CD4-positive, alpha-beta T cell treated with Interleukin-6 at 100 ng/mL for 8 hours (primary cell): Measurements from ENCODE around the gene TNRC6A.
"Not testable (repeated sequence)": the region's sequence is repeated elsewhere in the genome, so short reads cannot be mapped to it uniquely, and the experiment has no call there.

ENCODE experiments used
- DNase-seq: peaks from one replicate; pipeline ENCODE4 v3.0.0-alpha.2; 2020; ENCODE audit warnings: mixed read lengths, low spot score

Gene TNRC6A

GRCh38 chr16:24815021-24815420 lies 85.6 kb downstream of the TNRC6A start:
- no peak for DNase-seq

GRCh38 chr16:24816688-24817087 lies 87.2 kb downstream of the TNRC6A start:
- no peak for DNase-seq

- no peak for DNase-seq
Measured at GRCh38 chr16:24819462-24820040, 90.1 kb downstream of the TNRC6A start.

GRCh38 chr16:24820522-24820921 lies 91.1 kb downstream of the TNRC6A start:
- no peak for DNase-seq

- no peak for DNase-seq
Measured at GRCh38 chr16:24821129-24821528, 91.7 kb downstream of the TNRC6A start.

- DNase-seq, result no peak
Measured at GRCh38 chr16:24822542-24822941, 93.1 kb downstream of the TNRC6A start.

DNA sequence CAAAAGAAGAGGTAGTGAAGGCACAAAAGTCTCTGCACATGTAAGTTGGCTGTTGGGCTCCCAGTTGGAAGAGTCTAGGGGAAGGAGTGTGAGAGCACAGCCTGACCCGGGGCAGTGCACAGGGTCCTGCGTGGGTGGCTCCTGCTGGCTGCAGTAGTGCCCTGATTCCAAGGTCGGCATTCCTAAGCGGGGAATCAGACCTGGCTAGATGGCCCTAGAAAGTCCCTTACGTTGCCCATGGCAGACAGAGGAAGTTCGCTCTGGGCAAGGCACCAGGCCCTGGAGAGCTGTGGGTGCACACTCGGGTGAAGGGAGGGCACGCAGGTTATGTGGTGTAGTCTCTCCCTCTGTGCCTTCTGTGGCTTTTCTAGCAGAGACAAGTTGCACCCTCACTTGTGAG lies 93.5 kb downstream of the TNRC6A start:
- no peak for DNase-seq

- no peak for DNase-seq
Measured at GRCh38 chr16:24825696-24826095, 96.2 kb downstream of the TNRC6A start.

DNA sequence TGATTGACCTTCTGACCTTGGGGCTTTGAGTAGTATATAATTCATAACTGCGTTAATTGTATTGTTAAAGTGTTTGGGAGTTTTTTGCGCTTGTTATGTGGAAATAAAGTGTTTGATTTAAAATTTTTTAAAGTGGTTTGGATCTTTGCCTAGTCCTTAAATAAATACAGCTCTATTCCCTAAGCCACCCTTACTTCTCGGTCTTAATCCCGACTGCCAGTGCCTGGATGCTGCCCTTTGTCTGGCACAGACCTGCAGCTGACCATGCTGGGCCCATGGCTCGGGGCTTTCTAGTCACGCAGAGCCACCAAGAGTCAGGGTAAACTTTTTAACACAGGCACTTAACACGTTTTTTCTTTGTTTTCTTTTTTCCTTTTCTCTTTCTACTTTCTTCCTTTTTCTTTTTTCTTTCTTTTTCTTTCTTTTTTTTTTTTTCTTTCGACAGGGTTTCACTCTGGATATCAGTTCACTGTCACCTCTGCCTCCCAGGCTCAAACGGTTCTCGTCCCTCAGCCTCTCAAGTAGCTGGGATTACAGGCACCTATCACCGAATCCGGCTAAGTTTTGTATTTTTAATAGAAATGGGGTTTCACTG lies 96.7 kb downstream of the TNRC6A start:
- DNase-seq, result no peak

DNA sequence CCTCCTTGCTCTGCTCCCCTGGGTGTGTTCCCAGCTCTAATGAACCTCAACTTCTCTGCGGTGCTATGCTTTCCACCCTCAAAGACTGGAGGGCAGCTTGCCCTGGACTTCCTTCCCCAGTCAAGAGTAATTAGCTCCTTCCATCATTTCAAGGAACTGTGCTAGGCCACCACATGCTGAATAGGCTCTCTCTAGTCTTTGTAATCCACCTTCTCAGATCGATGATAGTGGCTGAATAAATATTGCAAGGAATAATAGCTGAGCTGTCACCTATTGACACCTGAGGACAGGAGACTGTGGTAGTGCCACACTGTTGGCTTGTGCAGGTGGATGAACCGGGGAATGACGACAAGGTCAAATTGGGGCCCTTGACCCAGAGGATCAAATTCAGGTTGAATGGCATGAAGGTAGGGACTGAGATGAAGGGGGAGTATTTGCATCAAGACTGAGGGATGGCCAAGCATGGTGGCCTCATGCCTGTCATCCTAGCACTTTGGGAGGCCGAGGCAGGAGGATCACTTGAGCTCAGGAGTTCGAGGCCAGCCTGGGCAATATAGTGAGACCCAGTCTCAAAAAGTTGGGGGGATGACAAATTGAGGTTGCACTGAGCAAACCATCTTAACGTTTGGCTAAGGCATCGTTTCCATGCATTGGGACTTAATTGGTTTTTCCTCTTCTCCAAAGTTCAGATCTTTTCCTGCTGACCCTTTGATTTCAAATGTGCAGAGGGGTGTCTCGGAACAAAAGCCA lies 97.5 kb downstream of the TNRC6A start:
- no peak for DNase-seq

DNA sequence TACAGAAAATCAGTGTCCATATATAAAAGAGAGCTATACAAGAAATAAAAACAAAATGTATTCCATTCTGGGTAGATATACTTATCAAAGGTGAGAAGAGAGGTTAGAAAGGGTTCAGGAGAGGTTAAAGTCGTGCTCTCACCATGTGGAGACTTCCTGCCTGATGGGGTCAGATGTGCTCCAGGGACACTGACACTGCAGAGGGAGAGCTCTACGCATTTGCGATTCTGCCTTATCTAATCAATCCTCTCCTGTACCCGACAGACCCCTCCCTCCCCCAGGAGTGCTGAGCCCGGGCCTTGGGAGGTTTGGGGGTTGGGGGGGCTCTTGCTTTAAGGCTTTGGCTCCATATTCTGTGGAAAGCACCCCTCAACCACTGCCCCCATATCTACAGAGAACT lies 99.7 kb downstream of the TNRC6A start:
- no peak for DNase-seq

DNA sequence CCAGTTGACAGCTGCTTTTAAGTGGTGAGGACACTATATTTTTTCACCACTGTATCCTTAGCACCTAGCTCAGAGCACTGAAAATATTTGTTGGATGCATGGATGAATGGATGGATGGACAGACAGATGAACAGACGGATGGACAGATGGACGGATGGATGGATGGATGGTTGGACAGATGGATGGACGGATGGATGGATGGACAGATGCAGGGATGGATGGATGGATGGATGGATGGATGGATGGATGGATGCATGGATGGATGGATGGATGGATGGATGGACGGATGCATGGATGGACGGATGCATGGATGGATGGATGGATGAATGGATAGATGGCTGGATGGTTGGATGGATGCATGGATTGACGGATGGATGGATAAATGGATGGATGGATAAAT lies 103.9 kb downstream of the TNRC6A start:
- DNase-seq, result no peak

- no peak for DNase-seq
Measured at GRCh38 chr16:24834459-24835335, 105.2 kb downstream of the TNRC6A start.

DNA sequence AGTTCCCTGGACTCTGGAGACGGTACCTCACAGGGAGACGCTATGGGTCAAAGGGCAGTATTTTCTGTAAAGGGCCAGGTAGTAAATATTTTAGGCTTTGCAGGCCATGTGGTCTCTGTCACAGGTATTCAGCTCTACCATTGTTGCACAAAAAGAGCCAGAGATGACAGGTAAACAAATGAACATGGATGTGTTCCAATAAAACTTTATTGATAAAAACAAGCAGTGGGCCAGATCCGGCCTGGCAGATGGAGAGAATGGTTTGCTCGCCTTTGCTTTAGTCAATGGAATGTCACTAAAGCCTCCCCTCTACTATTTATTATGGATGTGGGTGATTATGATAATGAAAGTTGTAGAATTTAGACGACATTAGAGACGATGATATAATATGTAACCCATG lies 107.4 kb downstream of the TNRC6A start:
- no peak for DNase-seq

GRCh38 chr16:24837969-24838368 lies 108.5 kb downstream of the TNRC6A start:
- DNase-seq, result no peak

DNA sequence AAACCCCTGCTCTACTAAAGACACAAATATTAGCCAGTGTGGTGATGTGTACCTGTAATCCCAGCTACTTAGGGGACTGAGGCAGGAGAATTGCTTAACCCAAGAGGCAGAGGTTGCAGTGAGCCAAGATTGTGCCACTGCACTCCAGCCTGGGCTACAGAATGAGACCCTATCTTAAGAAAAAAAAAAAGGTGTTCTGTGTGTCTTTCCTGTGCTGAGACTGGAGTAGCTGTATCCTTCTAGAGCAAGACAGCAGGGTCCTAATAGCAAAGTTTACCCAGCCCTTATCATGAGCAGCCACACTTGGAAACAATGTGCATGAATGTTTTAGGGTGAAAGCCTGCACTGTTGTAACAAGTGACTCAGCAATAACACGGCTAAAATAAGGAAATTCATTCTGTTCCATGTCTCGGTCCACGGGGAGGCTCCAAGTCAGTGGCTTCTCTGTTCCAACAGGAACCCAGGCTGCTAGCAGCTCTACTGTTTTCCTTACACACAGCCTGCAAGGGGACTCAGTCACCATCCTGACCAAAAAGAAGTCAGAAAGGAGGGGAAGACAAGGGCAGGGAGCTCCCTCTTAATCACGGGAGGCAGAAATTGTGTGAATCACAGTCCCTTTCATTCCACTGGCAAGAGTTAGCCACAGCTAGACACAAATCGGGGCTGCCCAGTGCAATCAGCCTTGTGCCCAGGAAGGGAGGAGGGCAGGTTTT lies 109.3 kb downstream of the TNRC6A start:
- DNase-seq, result no peak

DNA sequence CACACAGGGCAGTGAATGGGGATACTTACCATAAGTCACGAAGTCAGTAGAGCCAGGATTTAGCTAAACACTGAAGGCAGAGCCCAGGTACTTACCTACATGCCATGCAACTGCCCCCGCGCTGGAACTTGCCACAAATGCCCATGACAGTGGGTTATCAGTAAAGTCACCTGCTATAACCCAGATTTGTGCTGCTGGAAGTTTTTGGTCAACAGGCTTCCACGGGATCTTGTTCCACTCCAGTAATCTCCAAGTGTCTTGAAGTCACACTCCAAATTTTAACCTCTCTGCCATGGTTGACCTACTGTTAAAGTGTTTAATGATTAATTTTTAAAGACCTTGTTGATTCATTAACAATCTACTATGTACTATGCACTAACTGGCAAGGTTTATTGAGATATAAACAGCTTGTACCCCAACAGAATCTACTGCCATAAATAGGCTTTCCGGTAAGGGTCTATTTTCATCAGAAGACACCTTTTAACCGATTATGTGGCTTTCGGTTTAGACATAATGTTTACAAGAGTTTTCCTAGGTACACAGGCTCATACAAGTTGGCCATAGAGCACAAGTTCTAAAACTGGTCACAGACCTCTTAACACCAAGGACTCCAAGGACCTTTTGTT lies 110.0 kb downstream of the TNRC6A start:
- no peak for DNase-seq

GRCh38 chr16:24841291-24841690 lies 111.8 kb downstream of the TNRC6A start:
- no peak for DNase-seq

GRCh38 chr16:24844101-24845030 lies 114.9 kb downstream of the TNRC6A start:
- no peak for DNase-seq

GRCh38 chr16:24845031-24845365 lies 115.5 kb downstream of the TNRC6A start:
- not testable (repeated sequence) for DNase-seq
